K562 (cell line): ENCODE measurements around the gene MEAF6. TPM values are rescaled to one million over a fixed set of nuclear protein-coding genes. Genes with fewer than 3 reads are reported as not detected.

Experiments
- ATAC-seq: fragments of 200-7000 bp; cut with Tn5 transposase; 3 replicates; pipeline ENCODE4 v1.9.1; 2020; ENCODE audit warnings: moderate library complexity
- BruUV-seq: library from RNA; stranded (reverse); fragments of 400-500 nt; replicated peaks from 2 replicates; lab custom pipeline; 2021; lab: Mats Ljungman, UMichigan
- CTCF ChIA-PET: fragments of 300-600 bp; formaldehyde crosslinking; extraction: SDS; loops from one replicate; lab custom pipeline; 2021; ENCODE audit warnings: low intra/inter-chr PET ratio; lab: Yijun Ruan, JAX
- POLR2A ChIA-PET: fragments of 300-600, 350-650 bp; sonication (Branson Sonifier 250); formaldehyde crosslinking; extraction: SDS; loops from one replicate; lab custom pipeline; 2021; ENCODE audit warnings: antibody characterized with exemption, inconsistent platforms; lab: Yijun Ruan, JAX
- DNase-seq, 4 experiments: peaks; one replicate each; pipeline versions ENCODE4 v3.0.0 to v3.0.0-alpha.2; 2011 to 2018; ENCODE audit warnings: low spot score in 3 of 4, mixed read lengths in 3 of 4; ENCODE audit errors: extremely low read depth in 1 of 4
- FAIRE-seq: peaks from 2 replicates; lab custom pipeline; 2011; peaks lifted over from hg19 to GRCh38; lab: Jason Lieb, UNC
- H2AFZ ChIP-seq: 2 replicates; pipeline ENCODE4 v1.6.0; 2011; ENCODE audit warnings: low read depth, low read length, control low read depth, inconsistent platforms
- H3K27ac ChIP-seq: fragments of 200-600 bp; 3 replicates; pipeline ENCODE4 v1.8.0; 2011; ENCODE audit warnings: low read depth, mild to moderate bottlenecking, control low read depth, inconsistent platforms, low read length, moderate library complexity, mixed read lengths; ENCODE audit errors: extremely low read depth
- H3K27me3 ChIP-seq, 2 experiments: fragments of 300-600 bp in 1 of 2; 2 replicates in 1 of 2; 3 replicates in 1 of 2; pipeline versions ENCODE4 v1.6.0 to v1.8.0; 2011; ENCODE audit warnings: inconsistent platforms in 2 of 2, low read length in 2 of 2, mild to moderate bottlenecking in 1 of 2, mixed read lengths in 1 of 2, moderate library complexity in 1 of 2; ENCODE audit not compliant: control insufficient read depth in 2 of 2, insufficient read depth in 2 of 2
- H3K36me3 ChIP-seq: fragments of 300-600 bp; 3 replicates; pipeline ENCODE4 v1.8.0; 2011; ENCODE audit warnings: mild to moderate bottlenecking, low read length, inconsistent platforms; ENCODE audit not compliant: control insufficient read depth, insufficient read depth
- H3K4me1 ChIP-seq, 2 experiments: fragments of 200-600 bp in 1 of 2; replicated peaks in 1 of 2; 2 replicates in 1 of 2; 3 replicates in 1 of 2; pipeline versions ENCODE4 v1.5.1 to v1.8.0; 2011; ENCODE audit warnings: inconsistent platforms in 2 of 2, low read length in 2 of 2, mild to moderate bottlenecking in 1 of 2, mixed read lengths in 1 of 2, moderate library complexity in 1 of 2; ENCODE audit not compliant: control insufficient read depth in 2 of 2, insufficient read depth in 2 of 2
- H3K4me2 ChIP-seq: 2 replicates; pipeline ENCODE4 v1.6.1; 2011; ENCODE audit warnings: low read length, control low read depth, inconsistent platforms, mixed read lengths; ENCODE audit not compliant: insufficient read depth
- H3K4me3 ChIP-seq: fragments of 200-600 bp; sonication (generic), shearing (Covaris generic); 2 replicates; pipeline ENCODE4 v1.5.1; 2016; ENCODE audit warnings: control low read depth, inconsistent platforms
- H3K79me2 ChIP-seq: fragments of 200-600 bp; 3 replicates; pipeline ENCODE4 v1.8.0; 2011; ENCODE audit warnings: low read length, inconsistent platforms; ENCODE audit not compliant: control insufficient read depth, insufficient read depth
- H3K9ac ChIP-seq, 2 experiments: 2 replicates each; pipeline versions ENCODE4 v1.6.0 to v1.6.1; 2011; ENCODE audit warnings: low read depth in 2 of 2, low read length in 2 of 2, control low read depth in 1 of 2, inconsistent platforms in 1 of 2, mild to moderate bottlenecking in 1 of 2, mixed read lengths in 1 of 2; ENCODE audit not compliant: insufficient read depth in 1 of 2
- H3K9me1 ChIP-seq: one replicate; pipeline ENCODE4 v1.6.0; 2011; ENCODE audit warnings: inconsistent platforms, mild to moderate bottlenecking, low read length, moderate library complexity; ENCODE audit not compliant: control insufficient read depth, insufficient read depth
- H3K9me3 ChIP-seq: replicated peaks from 2 replicates; pipeline ENCODE4 v1.5.1; 2011; ENCODE audit warnings: low read depth, low read length, inconsistent platforms; ENCODE audit not compliant: control insufficient read depth, insufficient read depth
- H4K20me1 ChIP-seq: replicated peaks from 2 replicates; pipeline ENCODE4 v1.6.1; 2011; ENCODE audit warnings: low read length, inconsistent platforms, mixed read lengths; ENCODE audit not compliant: control insufficient read depth, insufficient read depth
- CHD2 ChIP-seq: IDR thresholded peaks from 2 replicates; pipeline ENCODE4 v1.6.1; 2011; ENCODE audit warnings: low read depth, low read length
- KAT2B ChIP-seq: IDR thresholded peaks from one replicate; pipeline ENCODE4 v1.6.1; 2012; ENCODE audit warnings: low read depth, mild to moderate bottlenecking, control low read depth, inconsistent platforms, low read length, moderate library complexity
- LEF1 ChIP-seq: fragments of 450-650 bp; IDR thresholded peaks from 2 replicates; pipeline ENCODE4 v1.6.1; 2016; ENCODE audit warnings: mild to moderate bottlenecking
- MED1 ChIP-seq: sonication (generic); formaldehyde crosslinking; IDR thresholded peaks from 2 replicates; pipeline ENCODE4 v1.8.1; 2023; ENCODE audit warnings: missing genetic modification reagents, borderline replicate concordance
- NCOA1 ChIP-seq: fragments of 450-650 bp; IDR thresholded peaks from 2 replicates; pipeline ENCODE4 v1.6.1; 2016; ENCODE audit warnings: low read depth
- NKRF ChIP-seq: fragments of 450-650 bp; IDR thresholded peaks from 2 replicates; pipeline ENCODE4 v1.6.1; 2016; ENCODE audit warnings: borderline replicate concordance
- RBM39 ChIP-seq: fragments of 200-400 bp; formaldehyde crosslinking; optimal IDR thresholded peaks from 2 replicates; pipeline ENCODE3; 2018; ENCODE audit warnings: low read depth, low read length
- SIN3A ChIP-seq, 2 experiments: fragments of 150-350 bp in 1 of 2; IDR thresholded peaks; 2 replicates each; pipeline ENCODE4 v1.6.1; 2011 to 2016; ENCODE audit warnings: borderline replicate concordance in 2 of 2, low read depth in 2 of 2, low read length in 2 of 2, mild to moderate bottlenecking in 2 of 2, moderate library complexity in 2 of 2; ENCODE audit not compliant: control insufficient read depth in 1 of 2
- SMARCB1 ChIP-seq: IDR thresholded peaks from 2 replicates; pipeline ENCODE4 v1.6.1; 2011; ENCODE audit warnings: improper control_type of control experiment, low read depth; ENCODE audit not compliant: insufficient read length
- XRCC5 ChIP-seq: fragments of 200-400 bp; formaldehyde crosslinking; IDR thresholded peaks from 2 replicates; pipeline ENCODE4 v1.6.1; 2017; ENCODE audit warnings: low read depth, mild to moderate bottlenecking, low read length
- ZBTB12 ChIP-seq: fragments of 250-450 bp; sonication (Bioruptor Pico); IDR thresholded peaks from 2 replicates; pipeline ENCODE4 v1.4.0; 2020
- ZFPM2 ChIP-seq: fragments of 250-450 bp; sonication (Bioruptor Pico); IDR thresholded peaks from 2 replicates; pipeline ENCODE4 v1.5.1; 2022; ENCODE audit warnings: mild to moderate bottlenecking
- ZNF143 ChIP-seq: sonication (generic); formaldehyde crosslinking; IDR thresholded peaks from 2 replicates; pipeline ENCODE4 v1.9.0; 2022; ENCODE audit warnings: mild to moderate bottlenecking, missing genetic modification reagents
- ZNF347 ChIP-seq: fragments of 450-650 bp; formaldehyde crosslinking; IDR thresholded peaks from 2 replicates; pipeline ENCODE4 v1.4.0; 2020; ENCODE audit warnings: low read depth, mild to moderate bottlenecking, moderate library complexity
- ZNF511 ChIP-seq: sonication (generic); formaldehyde crosslinking; IDR thresholded peaks from 2 replicates; pipeline ENCODE4 v1.8.0; 2022; ENCODE audit warnings: mild to moderate bottlenecking, missing genetic modification reagents
- WGBS: fragments of 100-300 bp; shearing (Covaris generic); methylation state at CpG from one replicate; pipeline ENCODE4 v1.1.6; 2016; ENCODE audit warnings: low coverage, mixed read lengths; ENCODE audit not compliant: insufficient coverage; ENCODE audit errors: missing lambda C conversion rate; 5-methylcytosine and 5-hydroxymethylcytosine counted together
- in situ Hi-C: fragments of 300-500 bp; cut with MboI; formaldehyde crosslinking; loops from 4 replicates; pipeline ENCODE4 v1.15.0; 2018; ENCODE audit warnings: inconsistent platforms, mixed read lengths
- intact Hi-C: fragments of 100-400 bp; cut with micrococcal nuclease; formaldehyde crosslinking; loops from 2 replicates; pipeline ENCODE4 v1.14.2; 2022
- polyA plus RNA-seq, 8 experiments: library from polyadenylated mRNA; depleted of rRNA in 4 of 8; stranded (reverse) in 5 of 8; unstranded in 3 of 8; fragments of >200 nt; fragmentation: Nextera tagmentation in 2 of 8; fragmentation: Illumina TruSeq in 1 of 8; extraction: Ambion mirVana in 2 of 8; extraction: Trizol in 1 of 8; gene quantifications; 2 replicates each; pipeline versions ENCODE4 v1.2.1 to v1.2.3, GENCODE V29; 2011 to 2014; ENCODE audit warnings: inconsistent platforms in 1 of 8, missing spikeins in 1 of 8
- total RNA-seq, 7 experiments: library from RNA; depleted of rRNA in 6 of 7; stranded (reverse); fragments of >200 nt in 6 of 7; fragmentation: Illumina TruSeq in 2 of 7; extraction: Trizol in 2 of 7; gene quantifications; 2 replicates each; pipeline versions ENCODE4 v1.2.1 to v1.2.3, GENCODE V29; 2011 to 2021; ENCODE audit warnings: low replicate concordance in 1 of 7

Gene MEAF6
- total and polyA plus RNA-seq, 9 of the 15 experiments (the other 6 are each of a cell fraction or from before 2014, with no cell fraction given) = 55.0 to 151 (median 92.3) TPM

GRCh38 chr1:37480581-37481288 lies 33.8 kb downstream of the MEAF6 start (continued):
- no peak for TF ChIP-seq KAT2B
- TF ChIP-seq ZNF347 (CRISPR knock-in tag) = no peak
- TF ChIP-seq CHD2 = no peak
- no peak for TF ChIP-seq RBM39
- no peak for TF ChIP-seq XRCC5
- TF ChIP-seq SMARCB1 = no peak
- no peak for TF ChIP-seq NCOA1
- TF ChIP-seq LEF1 = no peak
- TF ChIP-seq ZBTB12 (CRISPR knock-in tag) = no peak
- 0 out of 2 replicates have a peak, but pooled peaks have one; percentile 40 for TF ChIP-seq ZNF143 (CRISPR knock-in tag)

GRCh38 chr1:37480125-37480466 lies 34.5 kb downstream of the MEAF6 start:
- no peak overlapping the region for H2AFZ ChIP-seq
- DNase-seq = no peak
- peak overlapping the region; percentile 94; the same call in 2 of the 3 replicates for H3K27ac ChIP-seq
- H3K4me2 ChIP-seq = peak overlapping the region; percentile 96
- 89% methylated on average over 5 of the region's 5 CpGs for WGBS
- H3K79me2 ChIP-seq = peaks cover 52% of the 10 kb centered on the region
- CTCF ChIA-PET = no interaction called here
- no TSS peak for BruUV-seq
- H3K27me3 ChIP-seq = no peaks in the 10 kb centered on the region
- in situ Hi-C loops = no loop called here
- POLR2A ChIA-PET = interaction anchor here (1.0 to 6.7 kb wide), 4 partner anchors 15 to 34 kb away, joined by 3 to 64 read pairs (median 8); partner anchors contain the start of gene MEAF6
- H3K36me3 ChIP-seq = peaks cover 91% of the 10 kb centered on the region
- peaks cover 43% of the 10 kb centered on the region for H4K20me1 ChIP-seq
- peaks cover 7% of the 10 kb centered on the region for H3K9me1 ChIP-seq
- no peak for ATAC-seq
- H3K4me3 ChIP-seq = peak overlapping the region; percentile 35; the same call in 1 of the 2 replicates
- intact Hi-C loops = no loop called here
- no peaks in the 10 kb centered on the region for H3K9me3 ChIP-seq
- H3K4me1 ChIP-seq = peaks cover 50 to 68% of the 10 kb centered on the region in 2 experiments
- no peak for FAIRE-seq
- H3K9ac ChIP-seq = peak overlapping the region; percentile 86 to 98
- TF ChIP-seq SIN3A (IDR thresholded peaks at IDR 0.05; ENCODE audit: borderline replicate concordance in 2 of 2, control insufficient read depth in 1 of 2, low read depth in 2 of 2, low read length in 2 of 2) = no peak
- TF ChIP-seq NKRF = 0 out of 2 replicates have a peak, but pooled peaks have one; percentile 4
- no peak for TF ChIP-seq ZFPM2 (CRISPR knock-in tag)
- TF ChIP-seq ZNF511 (CRISPR knock-in tag) = no peak
- no peak for TF ChIP-seq MED1 (CRISPR knock-in tag)
